BE2C (cell line): ENCODE results near the gene LIME1.

Source experiments
- DNase-seq: peaks from one replicate; pipeline ENCODE4 v3.0.0-alpha.2; 2020
- H3K27me3 ChIP-seq: fragments of 250-450 bp; sonication (Bioruptor Pico); 2 replicates; pipeline ENCODE4 v1.5.1; 2020; ENCODE audit warnings: mild to moderate bottlenecking
- H3K36me3 ChIP-seq: fragments of 250-450 bp; sonication (Bioruptor Pico); 2 replicates; pipeline ENCODE4 v1.5.1; 2020; ENCODE audit warnings: mild to moderate bottlenecking
- H3K4me1 ChIP-seq: fragments of 250-450 bp; sonication (Bioruptor Pico); 2 replicates; pipeline ENCODE4 v1.5.1; 2020
- H3K4me3 ChIP-seq: 2 replicates; pipeline ENCODE4 v1.5.1; 2011; ENCODE audit warnings: low read depth, low read length
- H3K9me3 ChIP-seq: fragments of 250-450 bp; sonication (Bioruptor Pico); 2 replicates; pipeline ENCODE4 v1.5.1; 2020
- TF ChIP-seq, protein P1 (sequence below): IDR thresholded peaks from 2 replicates; pipeline ENCODE4 v1.5.1; 2012; ENCODE audit warnings: mild to moderate bottlenecking, low read depth, low read length

Gene LIME1

DNA sequence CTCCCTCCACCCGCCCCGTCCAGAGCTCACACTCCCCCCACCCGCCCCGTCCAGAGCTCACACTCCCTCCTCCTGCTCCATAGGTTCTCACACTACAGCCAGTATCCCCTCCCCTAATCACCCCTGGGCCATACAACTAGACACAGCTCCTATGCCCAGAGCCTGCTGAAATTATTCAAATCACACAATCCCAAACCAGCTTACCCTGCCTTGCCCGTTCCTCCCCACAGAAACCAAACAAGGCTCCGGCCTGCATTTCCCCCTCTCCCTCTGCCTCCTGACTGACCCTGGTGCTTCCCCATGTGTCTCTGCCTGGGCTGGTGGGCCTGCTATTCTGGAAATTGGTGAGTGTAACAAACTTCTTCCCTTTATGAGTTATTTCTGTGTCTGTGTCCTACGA lies 21.7 kb downstream of the LIME1 start:
- Histone ChIP-seq H3K4me3 (no peak overlapping the region), H3K4me1 (no peaks in the 10 kb centered on the region), H3K9me3 (no peaks in the 10 kb centered on the region), H3K27me3 (no peaks in the 10 kb centered on the region), H3K36me3 (no peaks in the 10 kb centered on the region)
- TF ChIP-seq, protein P1, sequence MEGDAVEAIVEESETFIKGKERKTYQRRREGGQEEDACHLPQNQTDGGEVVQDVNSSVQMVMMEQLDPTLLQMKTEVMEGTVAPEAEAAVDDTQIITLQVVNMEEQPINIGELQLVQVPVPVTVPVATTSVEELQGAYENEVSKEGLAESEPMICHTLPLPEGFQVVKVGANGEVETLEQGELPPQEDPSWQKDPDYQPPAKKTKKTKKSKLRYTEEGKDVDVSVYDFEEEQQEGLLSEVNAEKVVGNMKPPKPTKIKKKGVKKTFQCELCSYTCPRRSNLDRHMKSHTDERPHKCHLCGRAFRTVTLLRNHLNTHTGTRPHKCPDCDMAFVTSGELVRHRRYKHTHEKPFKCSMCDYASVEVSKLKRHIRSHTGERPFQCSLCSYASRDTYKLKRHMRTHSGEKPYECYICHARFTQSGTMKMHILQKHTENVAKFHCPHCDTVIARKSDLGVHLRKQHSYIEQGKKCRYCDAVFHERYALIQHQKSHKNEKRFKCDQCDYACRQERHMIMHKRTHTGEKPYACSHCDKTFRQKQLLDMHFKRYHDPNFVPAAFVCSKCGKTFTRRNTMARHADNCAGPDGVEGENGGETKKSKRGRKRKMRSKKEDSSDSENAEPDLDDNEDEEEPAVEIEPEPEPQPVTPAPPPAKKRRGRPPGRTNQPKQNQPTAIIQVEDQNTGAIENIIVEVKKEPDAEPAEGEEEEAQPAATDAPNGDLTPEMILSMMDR: no peak
- no peak for DNase-seq

DNA sequence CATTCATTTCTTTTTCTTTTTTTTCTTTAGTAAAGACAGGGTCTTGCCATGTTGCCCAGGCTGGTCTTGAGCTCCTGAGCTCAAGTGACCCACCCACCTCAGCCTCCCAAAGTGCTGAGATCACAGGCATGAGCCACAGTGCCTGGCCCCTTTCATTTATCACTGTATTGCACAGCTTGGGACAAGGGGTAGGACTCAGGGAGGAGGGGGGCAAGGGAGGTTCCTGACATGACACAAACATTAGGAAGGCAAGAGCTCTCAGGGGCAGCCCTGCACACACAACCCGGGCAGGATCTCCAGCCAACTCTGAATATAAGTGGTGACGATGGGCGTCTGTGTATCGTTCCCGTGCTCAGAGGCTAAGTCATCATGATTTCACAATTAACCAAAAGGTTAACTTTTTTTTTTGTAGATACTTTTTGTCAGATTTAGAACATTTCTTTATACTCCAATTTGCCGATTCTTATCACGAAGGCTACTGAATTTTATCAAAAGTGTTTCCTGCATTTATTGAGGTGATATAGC lies 23.0 kb downstream of the LIME1 start:
- H3K4me1 ChIP-seq: no peaks in the 10 kb centered on the region
- no peaks in the 10 kb centered on the region for H3K9me3 ChIP-seq
- no peak for DNase-seq
- TF ChIP-seq, protein P1: no peak
- no peak overlapping the region for H3K4me3 ChIP-seq
- no peaks in the 10 kb centered on the region for H3K36me3 ChIP-seq
- H3K27me3 ChIP-seq: no peaks in the 10 kb centered on the region

DNA sequence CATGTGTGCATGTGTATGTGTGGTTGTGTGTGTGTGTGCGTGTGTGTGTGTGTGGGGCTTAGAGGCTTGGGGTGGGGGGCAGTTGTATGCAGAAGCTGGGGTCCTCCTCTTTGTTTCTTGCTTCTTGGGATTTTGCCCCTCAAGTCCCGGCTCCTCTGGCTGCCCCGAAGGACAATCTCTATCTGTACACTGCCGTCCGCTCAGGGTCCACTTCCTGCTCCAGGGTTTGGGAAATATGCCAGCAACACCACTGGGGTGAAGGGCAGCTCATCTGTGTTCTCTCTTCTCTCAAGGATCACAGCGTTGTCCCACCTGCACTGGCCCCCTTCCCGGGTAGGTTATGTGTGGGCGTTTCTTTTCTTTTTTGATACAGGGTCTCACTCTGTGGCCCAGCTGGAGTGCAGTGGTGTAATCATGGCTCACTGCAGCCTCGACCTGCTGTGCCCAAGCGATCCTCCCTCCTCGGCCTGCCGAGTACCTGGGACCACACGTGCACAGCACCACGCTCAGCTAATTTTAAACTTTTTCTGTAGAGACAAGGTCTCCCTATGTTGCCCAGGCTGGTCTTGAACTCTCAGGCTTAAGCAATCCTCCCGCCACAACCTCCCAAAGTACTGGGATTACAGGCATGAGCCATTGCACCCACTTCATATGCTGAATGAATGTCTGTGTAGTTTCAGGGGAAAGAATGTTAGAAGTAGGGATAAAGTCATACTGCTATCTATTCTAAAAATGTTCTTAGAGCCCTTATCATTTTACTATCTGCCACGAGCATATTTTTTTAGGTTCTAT lies 28.8 kb downstream of the LIME1 start:
- Histone ChIP-seq H3K4me3 (no peak overlapping the region), H3K9me3 (no peaks in the 10 kb centered on the region), H3K27me3 (no peaks in the 10 kb centered on the region), H3K36me3 (no peaks in the 10 kb centered on the region), H3K4me1 (no peaks in the 10 kb centered on the region)
- TF ChIP-seq, protein P1: no peak
- DNase-seq: no peak

DNA sequence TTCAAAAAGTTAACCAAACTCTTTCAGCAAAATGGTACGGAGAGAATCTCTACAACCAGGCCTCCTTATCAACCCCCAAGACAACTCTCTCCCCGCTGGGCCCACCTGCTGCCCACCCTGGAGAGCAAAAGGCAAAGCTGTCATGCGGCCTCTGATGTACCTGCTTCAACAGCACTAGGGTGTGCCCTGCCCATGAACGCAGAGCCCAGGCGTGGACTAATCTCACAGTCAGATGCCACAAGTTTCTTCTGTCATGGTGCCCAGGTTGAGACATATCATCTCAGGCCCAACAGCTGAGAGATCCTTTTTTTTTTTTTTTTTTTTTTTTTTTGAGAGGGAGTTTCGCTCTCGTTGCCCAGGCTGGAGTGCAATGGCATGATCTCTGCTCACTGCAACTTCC lies 29.4 kb downstream of the LIME1 start:
- no peaks in the 10 kb centered on the region for H3K27me3 ChIP-seq
- H3K36me3 ChIP-seq: no peaks in the 10 kb centered on the region
- no peaks in the 10 kb centered on the region for H3K9me3 ChIP-seq
- H3K4me1 ChIP-seq: no peaks in the 10 kb centered on the region
- H3K4me3 ChIP-seq: no peak overlapping the region
- DNase-seq: no peak
- TF ChIP-seq, protein P1: no peak

DNA sequence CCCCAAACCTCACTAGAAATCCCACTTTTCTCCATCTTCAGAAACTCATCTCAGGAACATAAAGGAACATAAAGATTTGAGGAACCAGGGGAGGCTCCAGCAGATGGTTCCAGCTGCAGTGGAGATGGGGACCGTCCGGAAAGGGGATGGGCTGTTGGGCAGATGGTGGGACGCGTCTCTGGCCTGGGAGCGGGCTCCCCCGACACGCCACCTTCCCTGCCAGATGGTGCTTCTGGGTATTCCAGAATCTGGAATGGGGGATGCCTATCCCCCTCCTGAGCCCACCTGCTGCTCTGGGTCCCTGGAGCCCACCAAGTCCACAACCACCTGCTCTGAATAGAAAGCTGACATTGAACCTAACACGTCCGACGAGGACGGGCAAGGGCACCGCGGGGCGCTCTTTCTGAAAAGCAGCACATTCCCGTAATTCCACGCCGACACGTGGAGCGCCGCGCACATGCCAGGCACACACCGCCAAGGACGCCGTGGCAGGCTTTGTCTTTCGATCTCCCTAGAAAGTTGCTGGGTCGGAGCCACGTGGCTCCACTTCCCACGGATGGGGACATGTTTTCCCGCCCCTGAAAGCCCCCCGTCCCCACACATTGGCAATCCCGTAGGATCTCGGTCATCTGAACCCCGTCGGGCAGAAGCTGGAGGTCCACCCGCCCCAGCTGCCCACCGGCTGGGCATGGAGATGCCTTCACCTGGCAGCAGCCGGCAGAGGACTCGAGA lies 30.4 kb downstream of the LIME1 start:
- Histone ChIP-seq H3K4me1 (no peaks in the 10 kb centered on the region), H3K36me3 (no peaks in the 10 kb centered on the region), H3K27me3 (no peaks in the 10 kb centered on the region), H3K4me3 (no peak overlapping the region), H3K9me3 (no peaks in the 10 kb centered on the region)
- no peak for DNase-seq
- TF ChIP-seq, protein P1: no peak

DNA sequence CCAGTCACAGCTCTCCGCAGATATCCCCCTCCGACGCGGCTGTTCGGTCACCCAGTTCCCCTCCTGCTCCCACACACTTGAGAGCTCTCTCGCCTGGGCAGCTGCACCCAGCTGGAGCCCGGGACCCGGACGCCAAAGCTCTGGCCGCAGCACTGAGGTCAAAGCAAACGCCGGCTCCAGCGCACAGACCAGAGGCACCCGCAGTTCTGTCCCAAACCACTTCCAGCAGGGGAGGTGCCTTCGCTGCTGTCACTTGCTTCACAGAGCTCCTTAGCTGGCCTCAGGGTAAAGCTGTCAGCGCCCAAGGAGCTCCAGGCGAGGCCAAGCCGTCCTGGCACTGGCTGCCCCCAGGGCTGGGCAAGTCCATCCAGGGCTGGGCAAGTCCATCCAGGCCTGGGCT lies 31.0 kb downstream of the LIME1 start:
- H3K4me3 ChIP-seq: no peak overlapping the region
- no peaks in the 10 kb centered on the region for H3K27me3 ChIP-seq
- TF ChIP-seq, protein P1: no peak
- H3K36me3 ChIP-seq: no peaks in the 10 kb centered on the region
- H3K4me1 ChIP-seq: no peaks in the 10 kb centered on the region
- H3K9me3 ChIP-seq: no peaks in the 10 kb centered on the region
- no peak for DNase-seq
